ENCODE measurements around the gene GRM7.

Gene GRM7

DNA sequence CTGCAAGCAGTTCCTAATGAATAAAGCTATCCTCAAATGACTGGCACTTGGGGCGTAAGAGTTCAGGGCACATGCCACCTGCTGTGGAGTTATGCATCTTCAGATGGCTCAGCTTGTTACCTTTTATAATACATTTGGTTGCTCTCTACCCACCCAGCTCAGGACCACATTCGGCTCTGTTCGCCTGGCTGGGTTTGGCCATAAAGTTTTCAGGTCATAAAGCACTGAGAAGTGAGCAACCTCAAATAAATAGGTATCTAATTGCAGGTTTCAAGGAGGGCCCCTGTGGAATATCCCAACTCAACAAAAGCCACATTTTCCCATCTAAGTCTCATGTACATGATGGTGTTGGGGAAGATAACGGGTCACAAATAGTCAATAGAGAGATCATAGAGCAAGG, 727.3 kb downstream of the GRM7 start:
- DNase-seq, result no peak
- intact Hi-C loops (cut with DNase I), result no loop called here

DNA sequence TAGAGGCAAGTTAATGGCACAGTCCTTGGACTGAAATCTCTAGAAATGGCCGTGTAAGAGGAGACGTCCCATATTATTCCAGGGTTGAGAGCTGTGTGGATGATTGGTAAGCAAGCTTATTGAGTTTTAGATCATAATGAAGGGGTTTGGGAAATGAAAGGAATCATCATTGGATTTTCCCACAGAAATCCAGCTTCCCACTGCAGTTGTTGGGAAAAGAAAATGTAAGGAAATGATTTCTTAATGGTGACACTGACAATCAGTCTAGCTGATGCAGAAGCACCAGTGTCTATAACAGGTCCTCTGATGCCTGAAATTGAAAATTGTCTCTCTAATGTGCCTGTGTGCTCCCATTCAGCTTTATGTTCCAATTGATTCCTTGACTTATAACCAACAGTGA, 728.6 kb downstream of the GRM7 start:
- intact Hi-C loops (cut with DNase I), result no loop called here
- DNase-seq, result no peak

DNA sequence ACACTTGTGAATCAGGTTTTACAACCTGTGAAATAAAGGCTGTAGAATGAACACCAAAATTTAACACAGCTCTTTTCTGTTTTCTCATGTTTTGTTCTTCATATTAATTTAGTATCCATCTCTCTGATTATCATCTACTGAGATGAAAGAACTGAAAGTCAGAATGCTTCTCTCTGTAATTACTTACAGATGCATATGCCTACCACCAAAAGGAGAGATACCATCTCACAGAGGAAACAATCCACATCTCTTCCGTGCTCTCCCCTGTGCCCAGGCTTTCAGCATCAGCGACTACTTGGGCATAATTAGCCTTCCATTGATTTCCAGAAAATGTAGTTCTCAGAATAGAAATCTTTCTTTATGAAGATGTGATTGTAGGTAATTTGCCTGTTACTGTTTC, 741.4 kb downstream of the GRM7 start:
- intact Hi-C loops (cut with DNase I), result no loop called here
- DNase-seq, result no peak

DNA sequence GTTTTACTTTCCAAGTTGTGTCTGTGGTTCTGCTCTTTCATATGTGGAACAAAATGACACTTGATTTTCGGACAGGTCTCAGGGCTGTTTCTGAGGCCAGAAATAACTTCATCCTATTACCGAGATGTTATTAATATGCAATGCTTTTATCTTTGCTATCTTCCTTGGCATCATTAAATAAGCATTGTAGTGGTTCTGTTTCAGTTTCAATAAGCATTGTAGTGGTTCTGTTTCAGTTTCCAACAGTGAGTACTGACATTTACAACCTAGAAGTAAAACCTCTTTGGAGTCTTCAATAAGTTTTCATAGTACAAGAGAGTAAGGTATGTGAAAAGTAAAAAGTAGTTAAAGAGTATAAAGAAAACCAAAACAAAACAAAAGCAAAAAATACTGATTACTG, 746.2 kb downstream of the GRM7 start:
- DNase-seq, result no peak
- intact Hi-C loops (cut with DNase I), result no loop called here

GRCh38 chr3:7607676-7608075, 746.8 kb downstream of the GRM7 start:
- intact Hi-C loops (cut with DNase I), result no loop called here
- no peak for DNase-seq

DNA sequence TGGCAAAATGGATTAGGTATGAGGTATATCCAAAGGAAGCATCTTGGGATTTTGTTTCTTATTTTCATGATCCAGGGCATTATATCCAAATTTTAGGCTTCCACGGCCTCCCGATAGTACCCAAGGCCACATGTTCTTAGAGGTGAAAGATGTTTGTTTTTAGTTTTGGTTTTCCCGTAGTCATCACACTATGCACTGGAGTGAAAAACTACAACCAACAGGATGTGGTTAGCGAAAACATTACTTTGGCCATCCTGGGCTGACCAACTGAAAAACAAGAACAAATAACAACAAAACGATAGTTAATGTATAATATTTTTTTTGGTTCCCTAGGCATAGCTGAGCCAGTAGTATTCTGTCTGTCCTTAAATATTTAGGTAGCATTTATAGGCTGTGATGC, 749.7 kb downstream of the GRM7 start:
- intact Hi-C loops (cut with DNase I), result no loop called here
- no peak for DNase-seq

DNA sequence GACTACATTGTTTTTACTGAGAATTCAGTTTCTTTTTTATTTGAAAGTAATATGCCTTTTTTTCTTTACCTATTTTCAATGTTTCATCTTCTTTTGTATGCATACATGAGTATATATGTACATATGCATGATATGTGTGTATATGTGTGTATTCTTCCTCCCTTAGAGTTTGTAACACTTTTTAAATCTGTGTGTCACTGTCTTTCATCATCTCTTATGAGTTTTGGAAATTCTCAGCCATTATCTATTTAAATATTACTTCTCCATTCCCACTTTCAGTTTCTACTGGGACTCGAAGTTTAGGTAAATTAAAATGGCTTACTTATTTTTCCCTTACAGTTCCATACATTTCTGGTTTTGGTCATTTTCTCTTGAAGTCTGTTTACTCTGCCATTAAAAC, 754.1 kb downstream of the GRM7 start:
- intact Hi-C loops (cut with DNase I), result no loop called here
- no peak for DNase-seq

DNA sequence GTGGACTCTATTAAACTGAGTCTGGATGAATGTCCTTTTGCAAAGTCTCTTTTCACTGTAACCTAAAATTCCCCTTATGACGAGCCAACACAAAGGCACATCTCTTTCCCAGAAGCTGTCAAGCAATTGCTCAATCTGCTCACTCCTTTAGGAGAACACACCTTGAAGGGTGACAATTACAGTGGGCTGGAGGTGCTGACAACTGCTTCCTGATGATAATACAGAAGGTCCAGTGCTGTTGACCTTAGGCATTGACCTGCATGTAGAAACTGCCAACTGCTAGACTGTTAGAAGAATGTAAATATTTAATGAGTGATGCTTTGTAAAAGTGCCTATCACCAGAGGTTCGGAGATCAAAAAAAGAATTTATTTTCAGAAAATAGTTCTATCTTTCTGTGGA, 757.7 kb downstream of the GRM7 start:
- intact Hi-C loops (cut with DNase I), result no loop called here
- DNase-seq, result no peak

DNA sequence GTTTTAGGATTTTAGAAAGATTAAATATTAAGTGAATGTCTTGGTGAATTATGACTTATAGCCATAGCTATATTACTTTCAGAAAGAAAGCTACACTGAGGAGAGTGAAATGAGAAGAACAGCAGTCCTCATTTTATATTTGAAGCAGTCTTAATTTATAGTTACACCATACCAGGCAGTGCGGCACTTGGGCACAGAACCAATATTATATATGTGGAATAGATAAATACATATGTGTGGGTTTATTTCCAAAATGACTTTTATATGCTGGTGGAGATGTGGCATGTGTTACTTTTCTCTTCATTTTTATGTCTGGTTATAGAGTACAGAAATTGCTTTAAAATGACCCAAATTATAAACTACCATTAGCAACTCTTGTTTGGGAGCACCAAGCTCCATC, 759.5 kb downstream of the GRM7 start:
- intact Hi-C loops (cut with DNase I), result no loop called here
- DNase-seq, result no peak

- DNase-seq, result no peak
Measured at GRCh38 chr3:7621046-7621630, 760.2 kb downstream of the GRM7 start.

GRCh38 chr3:7621651-7622050, 760.7 kb downstream of the GRM7 start:
- intact Hi-C loops (cut with DNase I), result no loop called here
- DNase-seq, result no peak

More at GRCh38 chr3:7621046-7621630, 760.2 kb downstream of the GRM7 start:
- intact Hi-C loops (cut with DNase I), result no loop called here

GRCh38 chr3:7625021-7625420, 764.1 kb downstream of the GRM7 start:
- no peak for DNase-seq
- intact Hi-C loops (cut with DNase I), result no loop called here

DNA sequence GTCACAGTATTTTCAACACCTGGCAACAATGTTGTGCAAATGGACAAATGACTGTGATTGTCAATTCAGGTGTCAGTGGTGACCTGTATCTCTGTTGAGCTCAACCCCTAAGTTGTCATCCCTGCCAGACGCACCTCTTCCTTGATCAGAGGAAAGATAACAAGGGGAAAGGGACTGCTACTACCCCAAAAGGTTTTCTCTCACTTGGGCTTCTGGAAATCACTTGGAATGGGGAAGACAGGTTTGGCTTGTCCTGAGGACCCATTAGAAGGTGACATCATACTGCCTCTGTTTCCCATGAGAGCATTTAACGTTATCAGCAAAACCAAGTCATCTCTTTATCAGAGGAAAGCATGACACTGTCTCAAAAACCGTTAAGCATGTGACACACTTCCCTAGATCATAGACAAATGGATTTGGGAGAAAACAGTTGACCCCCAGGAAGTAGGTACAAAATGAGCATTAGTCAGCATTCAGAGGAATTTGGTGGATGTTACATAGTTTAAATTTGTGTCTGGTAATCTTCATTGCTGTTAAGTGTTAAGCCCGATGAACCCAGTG, 769.5 kb downstream of the GRM7 start:
- no peak for DNase-seq
- intact Hi-C loops (cut with DNase I), result no loop called here

DNA sequence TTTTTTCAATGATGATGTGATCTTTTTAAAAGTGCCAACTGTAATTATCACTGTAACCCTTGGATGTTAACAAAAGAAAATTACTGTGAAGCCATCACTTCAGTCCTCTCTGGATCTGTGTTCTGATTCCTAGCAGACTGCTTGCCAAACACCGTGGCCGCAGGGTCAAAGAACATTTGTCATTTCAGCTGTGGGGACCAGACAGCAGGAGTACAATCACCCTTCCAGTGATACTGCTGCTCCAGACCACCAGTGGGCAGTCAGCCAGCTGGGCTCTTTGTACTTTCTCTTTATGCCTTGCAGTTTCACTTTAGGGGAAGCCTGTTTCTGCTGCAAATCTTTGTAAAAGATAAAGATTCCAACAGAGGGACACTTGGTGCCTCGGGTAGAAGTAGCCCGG, 770.0 kb downstream of the GRM7 start:
- peak in 32 of 42 donors; percentile 2 to 79 (median 28) for DNase-seq
- intact Hi-C loops (cut with DNase I), result no loop called here

- intact Hi-C loops (cut with DNase I), result no loop called here
- DNase-seq, result no peak
Measured at GRCh38 chr3:7632305-7632704, 771.4 kb downstream of the GRM7 start.

- intact Hi-C loops (cut with DNase I), result no loop called here
- DNase-seq, result peak in 1 of 42 donors; percentile 18
Measured at GRCh38 chr3:7637694-7638093, 776.8 kb downstream of the GRM7 start.

DNA sequence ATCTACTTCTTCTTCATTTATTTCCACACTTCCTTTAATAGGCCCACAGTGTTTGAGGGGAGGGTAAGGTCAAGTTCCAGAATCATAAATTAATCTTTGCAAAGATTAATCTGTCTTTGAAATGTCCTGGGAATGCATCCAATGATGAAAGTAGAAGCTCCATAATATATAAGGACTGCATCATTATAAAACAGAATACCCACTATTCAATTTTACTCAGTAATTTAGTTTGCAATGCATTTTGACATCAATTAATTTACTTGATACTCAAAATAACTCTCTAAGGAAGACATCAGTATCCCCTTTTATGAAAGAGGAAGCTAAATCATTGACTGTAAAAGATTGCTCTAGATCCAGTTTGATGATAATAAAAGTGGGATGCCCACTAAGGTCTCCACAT, 777.2 kb downstream of the GRM7 start:
- no peak for DNase-seq
- intact Hi-C loops (cut with DNase I), result no loop called here

GRCh38 chr3:7640787-7641186, 779.9 kb downstream of the GRM7 start:
- no peak for DNase-seq
- intact Hi-C loops (cut with DNase I), result no loop called here

DNA sequence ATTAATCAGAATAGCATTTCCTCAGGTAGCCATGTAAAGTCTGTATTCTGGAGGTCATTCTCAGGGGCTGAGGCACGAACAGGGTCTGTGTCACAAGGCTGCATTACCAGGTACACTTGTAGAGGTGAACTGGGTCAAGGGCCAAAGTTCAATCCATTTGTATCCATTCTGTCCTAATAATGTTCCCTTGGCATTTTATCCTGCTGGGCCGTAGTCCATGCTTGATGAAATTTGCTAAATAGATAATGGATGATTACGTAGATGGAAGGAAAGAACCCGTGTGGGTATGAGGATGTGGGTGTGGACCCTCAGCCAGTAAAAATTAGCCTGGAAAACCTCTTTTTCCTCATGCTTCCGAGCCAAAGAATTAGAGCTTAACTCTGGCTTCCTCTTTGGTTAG, 785.9 kb downstream of the GRM7 start:
- DNase-seq, result no peak
- intact Hi-C loops (cut with DNase I), result no loop called here

GRCh38 chr3:7650466-7650865, 789.6 kb downstream of the GRM7 start:
- DNase-seq, result no peak
- intact Hi-C loops (cut with DNase I), result no loop called here

DNA sequence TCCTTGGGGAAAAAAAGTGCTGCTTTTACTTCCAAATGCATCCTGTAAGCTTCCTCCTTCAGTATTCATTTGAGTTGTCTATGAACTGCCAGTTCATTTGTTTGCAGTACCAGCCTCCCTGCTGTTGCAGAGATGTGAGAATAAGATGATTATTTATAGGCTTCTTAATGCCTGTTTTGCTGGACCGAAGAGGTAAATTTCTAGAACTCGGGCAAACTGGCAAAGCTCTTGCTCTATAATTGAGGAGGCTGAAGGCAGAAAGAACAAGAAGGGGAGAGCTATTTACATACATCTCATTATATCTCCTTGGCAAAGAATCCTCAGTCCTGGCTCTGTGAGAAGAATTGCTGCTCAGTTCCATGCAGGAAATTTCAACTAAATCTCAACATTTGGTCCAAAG, 790.4 kb downstream of the GRM7 start:
- DNase-seq, result peak in 2 of 42 donors; percentile 15 to 18
- intact Hi-C loops (cut with DNase I), result no loop called here
